Stimulated activated CD8-positive, alpha-beta memory T cell treated with anti-CD3 and anti-CD28 coated beads, Interleukin-7, amount 100 ng/mL, for 4 hours (primary cell): ENCODE data around the gene ABCC3.

Experiments used
- DNase-seq, 2 donors: peaks; one replicate each; pipeline ENCODE4 v3.0.0-alpha.2; 2020; ENCODE audit warnings: low read depth in 2 of 2

Gene ABCC3

GRCh38 chr17:50627036-50627781 lies 7.5 kb upstream of the ABCC3 start:
- DNase-seq = no peak

GRCh38 chr17:50627782-50628601 lies 6.7 kb upstream of the ABCC3 start:
- DNase-seq = no peak

GRCh38 chr17:50629902-50630301 lies 4.8 kb upstream of the ABCC3 start:
- no peak for DNase-seq

- DNase-seq = peak; percentile 13 to 20
Observed at GRCh38 chr17:50630524-50631194, 4.0 kb upstream of the ABCC3 start.

- no peak for DNase-seq
Observed at GRCh38 chr17:50631195-50631907, 3.3 kb upstream of the ABCC3 start.

- no peak for DNase-seq
Observed at GRCh38 chr17:50631908-50632571, 2.6 kb upstream of the ABCC3 start.

GRCh38 chr17:50632637-50633036 lies 2.0 kb upstream of the ABCC3 start:
- DNase-seq = no peak

- no peak for DNase-seq
Observed at GRCh38 chr17:50633683-50634082, 998 bp upstream of the ABCC3 start.

- DNase-seq = no peak
Observed at GRCh38 chr17:50634915-50635731, 442 bp downstream of the ABCC3 start.

GRCh38 chr17:50635732-50635981 lies 976 bp downstream of the ABCC3 start:
- DNase-seq = no peak

GRCh38 chr17:50635982-50636803 lies 1.5 kb downstream of the ABCC3 start:
- DNase-seq = no peak

GRCh38 chr17:50636804-50637195 lies 2.1 kb downstream of the ABCC3 start:
- no peak for DNase-seq

- DNase-seq = no peak
Observed at GRCh38 chr17:50637829-50638605, 3.3 kb downstream of the ABCC3 start.

GRCh38 chr17:50638606-50638965 lies 3.9 kb downstream of the ABCC3 start:
- no peak for DNase-seq

GRCh38 chr17:50638966-50639713 lies 4.5 kb downstream of the ABCC3 start:
- no peak for DNase-seq

GRCh38 chr17:50640686-50641351 lies 6.1 kb downstream of the ABCC3 start:
- no peak for DNase-seq

- no peak for DNase-seq
Observed at GRCh38 chr17:50641357-50641756, 6.7 kb downstream of the ABCC3 start.
